Measurements from ENCODE around the gene ZPLD1. TPM values are rescaled to one million over a fixed set of nuclear protein-coding genes. Genes with fewer than 3 reads are reported as not detected.

Gene ZPLD1
- total and polyA plus RNA-seq, 12 donors: 0.06 to 0.10 TPM; not detected in 10

GRCh38 chr3:102511639-102512038 is 76.8 kb downstream of the ZPLD1 start:
- H3K4me1 ChIP-seq (replicated peaks in 1 of 2): no peaks in the 10 kb centered on the region
- no peak overlapping the region for H3K4me3 ChIP-seq
- H3K9me3 ChIP-seq (replicated peaks in 1 of 3): no peaks in the 10 kb centered on the region
- intact Hi-C loops (cut with DNase I): no loop called here
- H3K27ac ChIP-seq: no peak overlapping the region
- no peak for TF ChIP-seq CTCF (IDR thresholded peaks at IDR 0.05)
- no peak for TF ChIP-seq POLR2A (IDR thresholded peaks at IDR 0.05)
- DNase-seq: no peak
- H3K27me3 ChIP-seq: no peaks in the 10 kb centered on the region
- 67 to 77% (median 71%) methylated on average over 4 of the region's 4 CpGs for WGBS, 4 donors
- no peaks in the 10 kb centered on the region for H3K36me3 ChIP-seq (replicated peaks in 1 of 2)

- 61 to 70% (median 67%) methylated on average over 5 of the region's 5 CpGs for WGBS, 4 donors
- Histone ChIP-seq H3K27ac (no peak overlapping the region), H3K4me3 (no peak overlapping the region), H3K36me3 (replicated peaks in 1 of 2) (no peaks in the 10 kb centered on the region), H3K9me3 (replicated peaks in 1 of 3) (no peaks in the 10 kb centered on the region), H3K27me3 (no peaks in the 10 kb centered on the region), H3K4me1 (replicated peaks in 1 of 2) (no peaks in the 10 kb centered on the region)
- intact Hi-C loops (cut with DNase I): no loop called here
- no peak for DNase-seq
- TF ChIP-seq POLR2A (IDR thresholded peaks at IDR 0.05): no peak
- TF ChIP-seq CTCF (IDR thresholded peaks at IDR 0.05): no peak
Measured at GRCh38 chr3:102512734-102513504, 78.1 kb downstream of the ZPLD1 start.

GRCh38 chr3:102514241-102514640 is 79.4 kb downstream of the ZPLD1 start:
- Histone ChIP-seq H3K36me3 (replicated peaks in 1 of 2) (no peaks in the 10 kb centered on the region), H3K27ac (no peak overlapping the region), H3K4me3 (no peak overlapping the region), H3K27me3 (no peaks in the 10 kb centered on the region), H3K4me1 (replicated peaks in 1 of 2) (no peaks in the 10 kb centered on the region), H3K9me3 (replicated peaks in 1 of 3) (no peaks in the 10 kb centered on the region)
- intact Hi-C loops (cut with DNase I): no loop called here
- 20 to 29% (median 25%) methylated on average over 1 of the region's 1 CpG for WGBS, 4 donors
- no peak for DNase-seq
- TF ChIP-seq POLR2A (IDR thresholded peaks at IDR 0.05): no peak
- no peak for TF ChIP-seq CTCF (IDR thresholded peaks at IDR 0.05)

GRCh38 chr3:102521246-102521645 is 86.4 kb downstream of the ZPLD1 start:
- no peaks in the 10 kb centered on the region for H3K4me1 ChIP-seq (replicated peaks in 1 of 2)
- no peaks in the 10 kb centered on the region for H3K9me3 ChIP-seq (replicated peaks in 1 of 3)
- DNase-seq: no peak
- no peaks in the 10 kb centered on the region for H3K36me3 ChIP-seq (replicated peaks in 1 of 2)
- WGBS, 4 donors: 55 to 64% (median 60%) methylated on average over 4 of the region's 4 CpGs
- no peak overlapping the region for H3K27ac ChIP-seq
- no peaks in the 10 kb centered on the region for H3K27me3 ChIP-seq
- intact Hi-C loops (cut with DNase I): no loop called here
- no peak overlapping the region for H3K4me3 ChIP-seq
- no peak for TF ChIP-seq CTCF (IDR thresholded peaks at IDR 0.05)
- TF ChIP-seq POLR2A (IDR thresholded peaks at IDR 0.05): no peak

All from adrenal gland (tissue), 12 donors.